Small intestine (tissue), 7 donors: ENCODE data around the gene MUC20. TPM values are rescaled to one million over a fixed set of nuclear protein-coding genes. Genes with fewer than 3 reads are reported as not detected.
"Not testable (repeated sequence)": the region's sequence is repeated elsewhere in the genome, so short reads cannot be mapped to it uniquely, and the experiment has no call there.

Experiments used
- DNase-seq, 2 donors: peaks; one replicate each; pipeline versions ENCODE4 v3.0.0 to v3.0.0-alpha.2; 2013
- FAIRE-seq: peaks from 2 replicates; lab custom pipeline; 2012; peaks lifted over from hg19 to GRCh38; lab: Jason Lieb, UNC
- H3K27ac ChIP-seq, 3 donors: one replicate each; pipeline ENCODE4 v1.5.1; 2013; ENCODE audit warnings: low read length in 2 of 3, mild to moderate bottlenecking in 2 of 3, control low read depth in 1 of 3, inconsistent platforms in 1 of 3, low read depth in 1 of 3, moderate library complexity in 1 of 3
- H3K27me3 ChIP-seq, 3 donors: one replicate each; pipeline ENCODE4 v1.6.1; 2013; ENCODE audit warnings: low read length in 3 of 3, inconsistent platforms in 1 of 3; ENCODE audit not compliant: control insufficient read depth in 3 of 3, insufficient read depth in 3 of 3
- H3K36me3 ChIP-seq, 3 donors: one replicate each; pipeline ENCODE4 v1.6.1; 2013; ENCODE audit warnings: low read length in 3 of 3, inconsistent platforms in 1 of 3, low read depth in 1 of 3, mild to moderate bottlenecking in 1 of 3, moderate library complexity in 1 of 3; ENCODE audit not compliant: control insufficient read depth in 3 of 3, insufficient read depth in 2 of 3
- H3K4me1 ChIP-seq, 3 donors: one replicate each; pipeline ENCODE4 v1.6.1; 2013; ENCODE audit warnings: low read length in 2 of 3, inconsistent platforms in 1 of 3, low read depth in 1 of 3, mild to moderate bottlenecking in 1 of 3, moderate library complexity in 1 of 3; ENCODE audit not compliant: control insufficient read depth in 3 of 3, insufficient read depth in 2 of 3
- H3K4me3 ChIP-seq, 3 donors: one replicate each; pipeline ENCODE4 v1.5.1; 2013; ENCODE audit warnings: low read length in 3 of 3, control low read depth in 1 of 3, inconsistent platforms in 1 of 3, low read depth in 1 of 3, mild to moderate bottlenecking in 1 of 3, moderate library complexity in 1 of 3
- H3K9me3 ChIP-seq, 2 donors: one replicate each; pipeline ENCODE4 v1.6.1; 2013; ENCODE audit warnings: low read depth in 1 of 2, low read length in 1 of 2; ENCODE audit not compliant: control insufficient read depth in 2 of 2, insufficient read depth in 1 of 2
- WGBS, 3 donors: extraction: QIAGEN DNeasy Blood & Tissue Kit; methylation state at CpG; one replicate each; pipeline ENCODE4 v1.1.7; 2013; 5-methylcytosine and 5-hydroxymethylcytosine counted together
- polyA plus RNA-seq, 4 donors: library from polyadenylated mRNA; stranded (reverse) in 3 of 4; unstranded in 1 of 4; fragments of 200-250 nt in 3 of 4; fragments of 120-200 nt in 1 of 4; gene quantifications; one replicate each; pipeline versions ENCODE4 v1.2.1 to v1.2.3, GENCODE V29; 2013
- donor health status: healthy with polysubstance abuse.
- donor health status: control.
- donor health status: control.
- donor health status: Bipolar disorder and iron deficiency.
- donor health status: healthy.

Gene MUC20
- polyA plus RNA-seq, 4 donors = 16.8 to 54.6 (median 22.3) TPM

GRCh38 chr3:195724363-195724762 lies 3.6 kb downstream of the MUC20 start:
- no CpG with 5 or more reads among the region's 13 CpGs for WGBS, 3 donors
- not testable (repeated sequence) for H3K9me3 ChIP-seq, FAIRE-seq, H3K4me3 ChIP-seq, DNase-seq, H3K27me3 ChIP-seq, H3K27ac ChIP-seq
- Histone ChIP-seq H3K36me3 (peaks cover 0 to 11% (median 0%) of the 10 kb centered on the region in 3 donors), H3K4me1 (peaks cover 0 to 42% (median 4%) of the 10 kb centered on the region in 3 donors)

- H3K4me3 ChIP-seq, H3K27me3 ChIP-seq, H3K27ac ChIP-seq, FAIRE-seq, H3K9me3 ChIP-seq, DNase-seq: not testable (repeated sequence)
- Histone ChIP-seq H3K36me3 (peaks cover 0 to 28% (median 0%) of the 10 kb centered on the region in 3 donors), H3K4me1 (peaks cover 0 to 37% (median 3%) of the 10 kb centered on the region in 3 donors)
- WGBS, 3 donors = 83 to 92% (median 91%) methylated on average over 29 to 32 of the region's 32 CpGs
These were observed 5.3 kb downstream of the MUC20 start for GRCh38 chr3:195725916-195726740.

- DNase-seq (no peak), FAIRE-seq (no peak)
- Histone ChIP-seq H3K27me3 (no peaks in the 10 kb centered on the region), H3K27ac (peak overlapping the region in 1 of 3 donors; percentile 8), H3K4me3 (peak overlapping the region in 1 of 3 donors; percentile 21), H3K36me3 (peaks cover 0 to 40% (median 0%) of the 10 kb centered on the region in 3 donors), H3K9me3 (no peaks in the 10 kb centered on the region), H3K4me1 (peaks cover 0 to 27% (median 3%) of the 10 kb centered on the region in 3 donors)
- WGBS, 3 donors = 10 to 38% (median 24%) methylated on average over 7 of the region's 7 CpGs
These were observed 6.9 kb downstream of the MUC20 start for GRCh38 chr3:195727606-195728195.

- Histone ChIP-seq H3K36me3 (peaks cover 0 to 49% (median 2%) of the 10 kb centered on the region in 3 donors), H3K27ac (peak overlapping the region in 1 of 3 donors; percentile 60), H3K4me1 (peaks cover 0 to 26% (median 3%) of the 10 kb centered on the region in 3 donors)
- not testable (repeated sequence) for FAIRE-seq, H3K4me3 ChIP-seq, H3K9me3 ChIP-seq, H3K27me3 ChIP-seq
- peak in 1 of 2 donors; percentile 75 for DNase-seq
- WGBS, 3 donors = 31 to 64% (median 54%) methylated on average over 3 to 4 of the region's 5 CpGs
These were observed 8.0 kb downstream of the MUC20 start for GRCh38 chr3:195728789-195729188.

- peak overlapping the region in 1 of 3 donors; percentile 60 for H3K27ac ChIP-seq
- H3K4me3 ChIP-seq = no peak overlapping the region
- DNase-seq (no peak), FAIRE-seq (no peak)
- peaks cover 0 to 53% (median 2%) of the 10 kb centered on the region in 3 donors for H3K36me3 ChIP-seq
- WGBS, 3 donors = 81 to 84% (median 83%) methylated on average over 18 of the region's 18 CpGs
- H3K4me1 ChIP-seq = peaks cover 0 to 26% (median 3%) of the 10 kb centered on the region in 3 donors
- no peaks in the 10 kb centered on the region for H3K27me3 ChIP-seq
- H3K9me3 ChIP-seq = no peaks in the 10 kb centered on the region
These were observed 8.9 kb downstream of the MUC20 start for GRCh38 chr3:195729476-195730251.

GRCh38 chr3:195731356-195731905 lies 10.7 kb downstream of the MUC20 start:
- Histone ChIP-seq H3K27me3 (no peaks in the 10 kb centered on the region), H3K27ac (no peak overlapping the region), H3K9me3 (no peaks in the 10 kb centered on the region), H3K4me3 (no peak overlapping the region), H3K36me3 (peaks cover 2 to 53% (median 10%) of the 10 kb centered on the region in 3 donors), H3K4me1 (peaks cover 0 to 26% (median 3%) of the 10 kb centered on the region in 3 donors)
- 90 to 92% (median 92%) methylated on average over 11 of the region's 11 CpGs for WGBS, 3 donors
- DNase-seq (no peak), FAIRE-seq (no peak)

- H3K9me3 ChIP-seq = no peaks in the 10 kb centered on the region
- no peak overlapping the region for H3K4me3 ChIP-seq
- DNase-seq (no peak), FAIRE-seq (no peak)
- no peaks in the 10 kb centered on the region for H3K27me3 ChIP-seq
- 71 to 85% (median 78%) methylated on average over 12 of the region's 12 CpGs for WGBS, 3 donors
- peaks cover 2 to 56% (median 16%) of the 10 kb centered on the region in 3 donors for H3K36me3 ChIP-seq
- no peak overlapping the region for H3K27ac ChIP-seq
- H3K4me1 ChIP-seq = peaks cover 0 to 18% (median 3%) of the 10 kb centered on the region in 3 donors
These were observed 12.2 kb downstream of the MUC20 start for GRCh38 chr3:195732940-195733339.
